D721Med (cell line): ENCODE measurements around the gene AGER.

ENCODE experiments used
- DNase-seq: peaks from one replicate; pipeline ENCODE4 v3.0.0; 2011; ENCODE audit warnings: low spot score; ENCODE audit not compliant: insufficient read length
- FAIRE-seq: peaks from 2 replicates; lab custom pipeline; 2011; peaks lifted over from hg19 to GRCh38; lab: Jason Lieb, UNC
- TF ChIP-seq, protein P1 (sequence below): IDR thresholded peaks from 2 replicates; pipeline ENCODE4 v1.5.1; 2012; ENCODE audit warnings: mild to moderate bottlenecking, control low read depth; ENCODE audit not compliant: insufficient read depth; ENCODE audit errors: missing control alignments

Gene AGER

DNA sequence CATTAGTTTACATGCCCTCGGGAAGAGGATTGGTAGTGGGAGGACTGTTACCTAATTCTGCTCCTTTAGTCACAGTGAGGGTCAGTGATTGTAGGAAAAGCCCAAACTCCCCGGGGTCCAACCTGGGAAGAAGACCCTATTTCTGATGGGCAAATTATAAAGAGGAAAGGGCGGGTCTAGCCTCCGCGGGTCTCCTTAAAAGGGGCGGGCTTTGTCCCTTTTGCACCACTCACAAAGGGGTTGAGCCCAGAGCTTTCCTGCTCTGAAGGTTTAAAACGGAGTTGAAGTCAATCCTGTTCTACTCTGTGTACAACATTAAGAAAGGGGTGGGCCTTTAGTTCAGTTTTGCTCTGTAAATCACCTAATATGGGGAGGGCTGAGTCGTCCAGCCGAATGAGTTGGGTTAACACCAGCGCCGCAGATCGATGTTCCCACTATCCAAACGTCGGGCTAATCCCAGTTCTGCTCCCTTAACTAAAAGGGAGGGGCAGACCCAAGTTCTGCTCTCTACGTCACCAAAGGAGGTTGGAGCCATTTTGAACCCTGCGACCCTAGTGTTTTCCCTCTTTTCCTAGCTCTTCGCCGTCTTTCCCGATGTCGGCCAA, 6.8 kb downstream of the AGER start:
- FAIRE-seq (no peak), DNase-seq (no peak)
- TF ChIP-seq, protein P1, sequence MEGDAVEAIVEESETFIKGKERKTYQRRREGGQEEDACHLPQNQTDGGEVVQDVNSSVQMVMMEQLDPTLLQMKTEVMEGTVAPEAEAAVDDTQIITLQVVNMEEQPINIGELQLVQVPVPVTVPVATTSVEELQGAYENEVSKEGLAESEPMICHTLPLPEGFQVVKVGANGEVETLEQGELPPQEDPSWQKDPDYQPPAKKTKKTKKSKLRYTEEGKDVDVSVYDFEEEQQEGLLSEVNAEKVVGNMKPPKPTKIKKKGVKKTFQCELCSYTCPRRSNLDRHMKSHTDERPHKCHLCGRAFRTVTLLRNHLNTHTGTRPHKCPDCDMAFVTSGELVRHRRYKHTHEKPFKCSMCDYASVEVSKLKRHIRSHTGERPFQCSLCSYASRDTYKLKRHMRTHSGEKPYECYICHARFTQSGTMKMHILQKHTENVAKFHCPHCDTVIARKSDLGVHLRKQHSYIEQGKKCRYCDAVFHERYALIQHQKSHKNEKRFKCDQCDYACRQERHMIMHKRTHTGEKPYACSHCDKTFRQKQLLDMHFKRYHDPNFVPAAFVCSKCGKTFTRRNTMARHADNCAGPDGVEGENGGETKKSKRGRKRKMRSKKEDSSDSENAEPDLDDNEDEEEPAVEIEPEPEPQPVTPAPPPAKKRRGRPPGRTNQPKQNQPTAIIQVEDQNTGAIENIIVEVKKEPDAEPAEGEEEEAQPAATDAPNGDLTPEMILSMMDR, result no peak

- DNase-seq (no peak), FAIRE-seq (no peak)
- TF ChIP-seq, protein P1, result no peak
Observed at GRCh38 chr6:32176476-32177182, 7.4 kb downstream of the AGER start.

GRCh38 chr6:32175711-32176475, 8.2 kb downstream of the AGER start, which contains the start of gene AGPAT1:
AGPAT1 (minus strand) TSS chr6:32176084; CDS start chr6:32171496, 4,588 bp downstream.
- TF ChIP-seq, protein P1, result no peak
- peak; percentile 85 for DNase-seq
- FAIRE-seq, result no peak

DNA sequence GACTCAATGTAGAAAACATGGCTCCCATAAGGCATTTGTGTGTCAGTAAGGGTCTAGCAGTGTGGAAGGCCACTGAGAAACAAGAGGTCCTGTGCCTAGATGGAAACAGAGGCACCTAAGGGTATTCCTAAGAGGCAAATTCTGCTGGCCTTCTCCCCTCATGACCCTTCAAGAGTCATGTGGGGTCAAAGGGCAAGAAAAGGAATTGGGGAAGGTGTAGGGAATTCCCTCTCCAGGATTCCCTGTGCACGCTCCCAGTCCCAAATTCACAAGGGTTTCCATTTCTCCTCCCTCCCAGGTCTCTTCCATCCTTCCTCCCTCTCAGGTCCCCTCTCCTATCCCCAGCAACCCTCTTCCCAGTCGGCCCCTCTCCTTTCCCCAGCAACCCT, 8.7 kb downstream of the AGER start:
- no peak for FAIRE-seq
- DNase-seq, result no peak
- TF ChIP-seq, protein P1, result no peak

DNA sequence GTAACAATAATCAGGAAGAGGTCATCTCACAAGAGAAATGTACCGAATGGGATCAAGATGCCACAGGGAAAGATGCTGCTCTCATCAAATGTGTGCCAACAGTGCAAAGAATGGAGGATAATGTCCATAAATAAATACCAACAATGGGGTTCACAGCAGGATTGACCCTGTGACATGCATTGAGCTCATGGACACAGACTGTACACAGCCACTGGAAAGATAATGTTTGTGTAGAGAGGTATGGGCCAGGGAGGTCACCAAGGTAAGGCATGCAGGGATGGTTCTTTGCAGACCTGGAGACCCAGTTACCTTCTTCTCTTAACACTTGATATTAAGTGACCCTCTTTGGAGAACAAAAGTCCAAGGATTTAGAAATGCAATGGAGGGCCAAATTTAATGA, 9.6 kb downstream of the AGER start:
- DNase-seq (no peak), FAIRE-seq (no peak)
- TF ChIP-seq, protein P1, result no peak

DNA sequence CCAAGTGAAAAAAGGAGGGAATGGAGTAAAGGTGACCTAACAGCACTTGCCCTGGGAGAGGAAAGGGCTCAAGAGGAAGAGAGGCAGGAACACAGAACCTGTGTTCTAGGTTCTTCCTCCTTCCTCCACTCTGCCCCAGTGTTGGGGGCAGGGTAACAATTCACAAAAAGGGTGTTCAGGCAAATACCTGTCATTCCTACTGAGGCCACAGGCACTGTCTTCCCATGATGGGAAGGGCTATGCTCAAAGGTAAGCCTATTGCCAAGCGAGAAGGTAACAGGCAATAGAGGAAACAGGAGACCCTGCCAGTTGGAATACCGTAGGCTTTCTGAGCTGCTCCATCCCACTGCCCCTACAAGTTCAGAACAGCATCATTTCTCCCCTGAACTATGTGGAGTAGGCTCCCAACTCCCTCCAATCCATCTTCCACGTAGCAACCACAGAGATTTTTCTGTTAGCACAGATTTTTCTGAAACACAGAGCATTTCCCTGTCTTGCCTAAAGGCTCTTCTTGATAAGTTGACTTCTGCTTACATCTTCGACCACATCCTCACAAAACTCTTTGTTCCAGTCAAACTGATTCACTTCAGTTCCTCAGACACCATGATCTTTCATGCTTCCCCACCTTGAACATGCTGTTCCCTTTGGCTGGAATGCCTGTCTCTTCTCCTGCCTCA, 10.9 kb downstream of the AGER start:
- FAIRE-seq (no peak), DNase-seq (no peak)
- TF ChIP-seq, protein P1, result no peak
